Endothelial cell of umbilical vein (primary cell): ENCODE data around the gene SLC16A2. TPM values are rescaled to one million over a fixed set of nuclear protein-coding genes. Genes with fewer than 3 reads are reported as not detected.

Source experiments
- BruUV-seq: library from RNA; stranded (reverse); fragments of 400-500 nt; replicated peaks from 2 replicates; lab custom pipeline; 2021; lab: Mats Ljungman, UMichigan
- CTCF ChIA-PET: fragments of 300-600, 350-600 bp; sonication (Branson Sonifier 250); formaldehyde crosslinking; loops from one replicate; lab custom pipeline; 2021; ENCODE audit warnings: antibody characterized with exemption, inconsistent platforms; lab: Charles Lee
- POLR2A ChIA-PET: fragments of 300-600, 350-600 bp; sonication (Branson Sonifier 250); formaldehyde crosslinking; loops from one replicate; lab custom pipeline; 2021; ENCODE audit warnings: antibody characterized with exemption, inconsistent platforms; lab: Charles Lee
- DNase-seq: peaks from one replicate; pipeline ENCODE4 v3.0.0-alpha.2; 2011; ENCODE audit warnings: low read depth, low spot score
- FAIRE-seq: peaks from 2 replicates; lab custom pipeline; 2011; peaks lifted over from hg19 to GRCh38; lab: Jason Lieb, UNC
- H2AFZ ChIP-seq: 2 replicates; pipeline ENCODE4 v1.6.0; 2012; ENCODE audit warnings: low read depth, low read length, control low read depth, inconsistent platforms
- H3K27ac ChIP-seq: 2 replicates; pipeline ENCODE4 v1.5.1; 2011; ENCODE audit warnings: low read depth, mild to moderate bottlenecking, control low read depth, low read length, moderate library complexity; ENCODE audit not compliant: insufficient read depth
- H3K27me3 ChIP-seq, 2 experiments: 2 replicates each; pipeline versions ENCODE4 v1.6.0 to v1.6.1; 2011; ENCODE audit warnings: low read length in 2 of 2, mixed read lengths in 1 of 2; ENCODE audit not compliant: control insufficient read depth in 2 of 2, insufficient read depth in 2 of 2
- H3K36me3 ChIP-seq, 2 experiments: 2 replicates in 1 of 2; 3 replicates in 1 of 2; pipeline ENCODE4 v1.5.1; 2011; ENCODE audit warnings: low read length in 2 of 2, mild to moderate bottlenecking in 1 of 2, moderate library complexity in 1 of 2; ENCODE audit not compliant: control insufficient read depth in 2 of 2, insufficient read depth in 2 of 2; ENCODE audit errors: extremely low read depth in 1 of 2
- H3K4me1 ChIP-seq: 3 replicates; pipeline ENCODE4 v1.5.1; 2011; ENCODE audit warnings: mild to moderate bottlenecking, low read length; ENCODE audit not compliant: control insufficient read depth, insufficient read depth; ENCODE audit errors: extremely low read depth
- H3K4me2 ChIP-seq: 2 replicates; pipeline ENCODE4 v1.6.1; 2011; ENCODE audit warnings: low read length, control low read depth, mixed read lengths; ENCODE audit not compliant: insufficient read depth
- H3K4me3 ChIP-seq, 3 experiments: fragments of 200-600 bp in 1 of 3; sonication (generic), shearing (Covaris generic) in 1 of 3; replicated peaks in 1 of 3; 2 replicates each; pipeline ENCODE4 v1.5.1; 2011 to 2016; ENCODE audit warnings: control low read depth in 3 of 3, low read length in 3 of 3, mild to moderate bottlenecking in 2 of 3, inconsistent platforms in 1 of 3, low read depth in 1 of 3, moderate library complexity in 1 of 3; ENCODE audit not compliant: insufficient read depth in 1 of 3
- H3K79me2 ChIP-seq: 2 replicates; pipeline ENCODE4 v1.6.0; 2012; ENCODE audit warnings: low read length, inconsistent platforms; ENCODE audit not compliant: control insufficient read depth, insufficient read depth
- H3K9ac ChIP-seq: replicated peaks from 2 replicates; pipeline ENCODE3; 2011; ENCODE audit warnings: low read length, control low read depth; ENCODE audit not compliant: insufficient read depth; ENCODE audit errors: extremely low read depth
- H3K9me1 ChIP-seq: replicated peaks from 3 replicates; pipeline ENCODE4 v1.6.0; 2011; ENCODE audit warnings: mild to moderate bottlenecking, low read length; ENCODE audit not compliant: control insufficient read depth, insufficient read depth; ENCODE audit errors: extremely low read depth
- H3K9me3 ChIP-seq: replicated peaks from 2 replicates; pipeline ENCODE4 v1.5.1; 2012; ENCODE audit warnings: low read length, inconsistent platforms; ENCODE audit not compliant: control insufficient read depth, insufficient read depth
- H4K20me1 ChIP-seq: replicated peaks from 2 replicates; pipeline ENCODE3; 2011; ENCODE audit warnings: mild to moderate bottlenecking, low read length; ENCODE audit not compliant: control insufficient read depth, insufficient read depth; ENCODE audit errors: extremely low read depth
- EZH2 ChIP-seq: IDR thresholded peaks from 2 replicates; pipeline ENCODE4 v1.6.1; 2012; ENCODE audit warnings: borderline replicate concordance, low read depth, mild to moderate bottlenecking, moderate library complexity, low read length, inconsistent platforms; ENCODE audit not compliant: severe bottlenecking
- FOS ChIP-seq: IDR thresholded peaks from 2 replicates; pipeline ENCODE4 v1.6.1; 2011; ENCODE audit warnings: mild to moderate bottlenecking, low read length, moderate library complexity, borderline replicate concordance; ENCODE audit not compliant: insufficient read depth
- GATA2 ChIP-seq: IDR thresholded peaks from 2 replicates; pipeline ENCODE4 v1.7.0; 2011; ENCODE audit warnings: low read depth, mild to moderate bottlenecking, moderate library complexity, mixed read lengths, low read length; ENCODE audit not compliant: insufficient read length, insufficient read depth
- JUN ChIP-seq: IDR thresholded peaks from 2 replicates; pipeline ENCODE4 v1.6.1; 2011; ENCODE audit warnings: borderline replicate concordance, low read depth; ENCODE audit not compliant: insufficient read length, insufficient read depth
- MAX ChIP-seq: IDR thresholded peaks from 2 replicates; pipeline ENCODE4 v1.6.1; 2011; ENCODE audit not compliant: insufficient read depth, insufficient read length
- MYC ChIP-seq: IDR thresholded peaks from one replicate; pipeline ENCODE4 v1.6.1; 2011; ENCODE audit warnings: mild to moderate bottlenecking, low read depth, low read length
- POLR2A ChIP-seq: IDR thresholded peaks from 2 replicates; pipeline ENCODE4 v1.6.1; 2012; ENCODE audit warnings: low read depth, mild to moderate bottlenecking, control low read depth, low read length
- POLR2AphosphoS5 ChIP-seq: IDR thresholded peaks from 2 replicates; pipeline ENCODE4 v1.6.1; 2012; ENCODE audit warnings: low read depth, mild to moderate bottlenecking, control low read depth, low read length, moderate library complexity; ENCODE audit not compliant: insufficient read depth
- dilution Hi-C: fragments of 300-500 bp; cut with MboI; formaldehyde crosslinking; loops from one replicate; pipeline ENCODE4 v1.15.0; 2019; ENCODE audit warnings: low sequenced_read_pairs; ENCODE audit not compliant: extremely low pct_ligation_motif_present
- intact Hi-C: fragments of 100-400 bp; cut with micrococcal nuclease; formaldehyde crosslinking; loops from one replicate; pipeline ENCODE4 v1.10.0; 2022
- polyA plus RNA-seq, 4 experiments: library from polyadenylated mRNA; depleted of rRNA in 3 of 4; stranded (reverse) in 3 of 4; unstranded in 1 of 4; fragments of >200 nt; gene quantifications; 2 replicates each; pipeline versions ENCODE4 v1.2.1 to v1.2.3, GENCODE V29; 2011 to 2012; ENCODE audit warnings: missing spikeins in 1 of 4
- total RNA-seq: library from RNA; stranded (reverse); gene quantifications from 2 replicates; pipeline ENCODE4 v1.2.3, GENCODE V29; 2021
- TF ChIP-seq, protein P1 (sequence below), 2 donors: IDR thresholded peaks; 1 replicate in 1 of 2; 2 replicates in 1 of 2; pipeline ENCODE4 v1.5.1; 2011; ENCODE audit warnings: low read length in 2 of 2, mild to moderate bottlenecking in 2 of 2, moderate library complexity in 2 of 2, control low read depth in 1 of 2, inconsistent platforms in 1 of 2, low read depth in 1 of 2; ENCODE audit not compliant: insufficient read depth in 1 of 2; ENCODE audit errors: extremely low read depth in 1 of 2

SLC16A2 gene
- total and polyA plus RNA-seq, 2 donors (not counting 3 experiments of a cell fraction or from before 2014, with no cell fraction given) = 3.1 to 3.6 TPM

DNA sequence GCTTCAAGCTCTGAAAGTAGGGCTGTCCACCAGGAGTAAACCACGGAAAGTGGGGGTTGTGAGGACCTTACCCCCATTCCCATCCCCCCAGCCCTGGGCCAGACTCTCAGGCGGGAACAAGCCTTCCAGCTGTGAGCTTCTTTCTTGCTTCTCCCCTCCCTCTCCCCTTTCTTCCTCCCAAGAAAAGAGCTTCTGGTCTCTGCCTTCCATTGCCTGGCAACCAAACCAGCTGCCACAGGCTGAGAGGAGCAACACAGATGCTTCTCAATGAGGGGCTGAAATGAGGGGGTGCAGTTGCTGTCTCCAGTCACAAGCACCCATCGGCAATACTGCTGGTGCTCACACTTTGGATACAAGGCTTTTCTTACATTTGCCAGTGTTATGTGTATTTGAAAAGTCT, 72.5 kb downstream of the SLC16A2 start:
- Histone ChIP-seq H3K27ac (no peak overlapping the region), H2AFZ (no peak overlapping the region), H3K4me2 (no peak overlapping the region), H3K27me3 (no peaks in the 10 kb centered on the region), H3K4me3 (no peak overlapping the region), H3K36me3 (no peaks in the 10 kb centered on the region), H3K9ac (no peak overlapping the region), H3K9me1 (no peaks in the 10 kb centered on the region), H3K9me3 (no peaks in the 10 kb centered on the region), H3K4me1 (no peaks in the 10 kb centered on the region), H4K20me1 (no peaks in the 10 kb centered on the region), H3K79me2 (no peaks in the 10 kb centered on the region)
- ChIA-PET CTCF (no interaction called here), POLR2A (no interaction called here)
- dilution Hi-C loops (no loop called here), intact Hi-C loops (loop anchor here (1.0 kb wide), 1 partner anchor 56 kb away; no protein-coding TSS in a partner anchor)
- DNase-seq (no peak), FAIRE-seq (no peak)
- BruUV-seq = no TSS peak
- no peak for TF ChIP-seq EZH2
- TF ChIP-seq, protein P1, sequence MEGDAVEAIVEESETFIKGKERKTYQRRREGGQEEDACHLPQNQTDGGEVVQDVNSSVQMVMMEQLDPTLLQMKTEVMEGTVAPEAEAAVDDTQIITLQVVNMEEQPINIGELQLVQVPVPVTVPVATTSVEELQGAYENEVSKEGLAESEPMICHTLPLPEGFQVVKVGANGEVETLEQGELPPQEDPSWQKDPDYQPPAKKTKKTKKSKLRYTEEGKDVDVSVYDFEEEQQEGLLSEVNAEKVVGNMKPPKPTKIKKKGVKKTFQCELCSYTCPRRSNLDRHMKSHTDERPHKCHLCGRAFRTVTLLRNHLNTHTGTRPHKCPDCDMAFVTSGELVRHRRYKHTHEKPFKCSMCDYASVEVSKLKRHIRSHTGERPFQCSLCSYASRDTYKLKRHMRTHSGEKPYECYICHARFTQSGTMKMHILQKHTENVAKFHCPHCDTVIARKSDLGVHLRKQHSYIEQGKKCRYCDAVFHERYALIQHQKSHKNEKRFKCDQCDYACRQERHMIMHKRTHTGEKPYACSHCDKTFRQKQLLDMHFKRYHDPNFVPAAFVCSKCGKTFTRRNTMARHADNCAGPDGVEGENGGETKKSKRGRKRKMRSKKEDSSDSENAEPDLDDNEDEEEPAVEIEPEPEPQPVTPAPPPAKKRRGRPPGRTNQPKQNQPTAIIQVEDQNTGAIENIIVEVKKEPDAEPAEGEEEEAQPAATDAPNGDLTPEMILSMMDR (IDR thresholded peaks at IDR 0.05; ENCODE audit: extremely low read depth in 1 of 2, insufficient read depth in 1 of 2, low read depth in 1 of 2, low read length in 2 of 2) = no peak
- TF ChIP-seq MYC = no peak
- no peak for TF ChIP-seq FOS
- no peak for TF ChIP-seq MAX
- TF ChIP-seq POLR2A = no peak
- TF ChIP-seq POLR2AphosphoS5 = no peak
- TF ChIP-seq JUN = no peak
- TF ChIP-seq GATA2 = no peak
